Mucosa of rectum (tissue), 2 donors: ENCODE data around the gene PNMA8A.

Experiments used
- H3K27ac ChIP-seq, 2 donors: one replicate each; pipeline ENCODE4 v1.7.0; 2013; ENCODE audit warnings: inconsistent platforms in 2 of 2, low read depth in 2 of 2, low read length in 2 of 2
- H3K27me3 ChIP-seq, 2 donors: one replicate each; pipeline ENCODE4 v1.7.0; 2013; ENCODE audit warnings: low read length in 2 of 2; ENCODE audit not compliant: control insufficient read depth in 2 of 2, insufficient read depth in 2 of 2
- H3K36me3 ChIP-seq, 2 donors: one replicate each; pipeline ENCODE4 v1.7.0; 2013; ENCODE audit warnings: low read length in 2 of 2; ENCODE audit not compliant: control insufficient read depth in 2 of 2, insufficient read depth in 2 of 2
- H3K4me1 ChIP-seq, 2 donors: one replicate each; pipeline ENCODE4 v1.7.0; 2013; ENCODE audit warnings: low read length in 2 of 2, mild to moderate bottlenecking in 1 of 2; ENCODE audit not compliant: control insufficient read depth in 2 of 2, insufficient read depth in 2 of 2
- H3K4me3 ChIP-seq, 2 donors: one replicate each; pipeline ENCODE4 v1.7.0; 2013; ENCODE audit warnings: low read length in 2 of 2
- H3K9ac ChIP-seq, 2 donors: one replicate each; pipeline ENCODE4 v1.7.0; 2013; ENCODE audit warnings: low read length in 2 of 2, low read depth in 1 of 2, mild to moderate bottlenecking in 1 of 2
- H3K9me3 ChIP-seq, 2 donors: one replicate each; pipeline ENCODE4 v1.7.0; 2013; ENCODE audit warnings: low read length in 2 of 2; ENCODE audit not compliant: control insufficient read depth in 2 of 2
- donor health status: healthy.
- donor health status: Normal muscosa, but diverticular disease.

Gene PNMA8A

GRCh38 chr19:46493236-46494145 lies 22.1 kb upstream of the PNMA8A start:
- Histone ChIP-seq H3K4me1 (peaks cover 0 to 11% of the 10 kb centered on the region in 2 donors), H3K36me3 (no peaks in the 10 kb centered on the region), H3K27ac (no peak overlapping the region), H3K9ac (no peak overlapping the region), H3K27me3 (peaks cover 25 to 32% of the 10 kb centered on the region in 2 donors), H3K4me3 (peak overlapping the region; percentile 16 to 37), H3K9me3 (no peaks in the 10 kb centered on the region)

DNA sequence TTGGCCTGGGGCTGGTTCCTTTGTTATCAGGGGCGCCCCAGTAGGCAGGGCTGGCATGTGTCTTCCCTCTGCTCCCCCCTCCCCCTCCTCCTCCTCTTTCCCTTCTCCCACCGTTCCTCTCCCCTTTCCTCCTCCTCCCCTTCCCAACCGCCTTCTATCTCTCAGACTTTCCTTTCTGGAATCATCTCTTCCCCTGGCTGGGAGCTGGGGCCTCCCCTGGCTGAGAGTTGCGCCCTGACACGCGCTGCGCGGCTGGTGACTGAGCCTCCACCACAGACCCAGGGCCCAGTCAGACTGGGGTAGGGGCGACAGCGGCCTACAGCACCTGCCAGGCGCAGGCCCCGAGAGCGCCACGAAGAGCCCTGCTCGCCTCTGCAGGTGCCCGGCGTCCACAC lies 21.5 kb upstream of the PNMA8A start:
- no peak overlapping the region for H3K27ac ChIP-seq
- peak overlapping the region in 1 of 2 donors; percentile 7 for H3K4me3 ChIP-seq
- H3K27me3 ChIP-seq = peaks cover 28 to 35% of the 10 kb centered on the region in 2 donors
- no peaks in the 10 kb centered on the region for H3K9me3 ChIP-seq
- H3K4me1 ChIP-seq = peaks cover 1 to 11% of the 10 kb centered on the region in 2 donors
- H3K9ac ChIP-seq = no peak overlapping the region
- H3K36me3 ChIP-seq = no peaks in the 10 kb centered on the region

- Histone ChIP-seq H3K36me3 (no peaks in the 10 kb centered on the region), H3K9ac (no peak overlapping the region), H3K9me3 (no peaks in the 10 kb centered on the region), H3K4me1 (peaks cover 4 to 11% of the 10 kb centered on the region in 2 donors), H3K4me3 (no peak overlapping the region), H3K27me3 (peaks cover 34 to 41% of the 10 kb centered on the region in 2 donors), H3K27ac (no peak overlapping the region)
Observed at GRCh38 chr19:46491975-46492682, 20.8 kb upstream of the PNMA8A start.

GRCh38 chr19:46490774-46491173 lies 19.4 kb upstream of the PNMA8A start:
- Histone ChIP-seq H3K27me3 (peaks cover 34 to 41% of the 10 kb centered on the region in 2 donors), H3K9ac (no peak overlapping the region), H3K4me1 (peaks cover 4 to 11% of the 10 kb centered on the region in 2 donors), H3K4me3 (no peak overlapping the region), H3K9me3 (no peaks in the 10 kb centered on the region), H3K36me3 (no peaks in the 10 kb centered on the region), H3K27ac (no peak overlapping the region)

GRCh38 chr19:46489445-46490272 lies 18.3 kb upstream of the PNMA8A start:
- no peak overlapping the region for H3K9ac ChIP-seq
- H3K36me3 ChIP-seq = no peaks in the 10 kb centered on the region
- H3K9me3 ChIP-seq = no peaks in the 10 kb centered on the region
- H3K27me3 ChIP-seq = peaks cover 34 to 41% of the 10 kb centered on the region in 2 donors
- no peak overlapping the region for H3K27ac ChIP-seq
- H3K4me1 ChIP-seq = peaks cover 4 to 11% of the 10 kb centered on the region in 2 donors
- H3K4me3 ChIP-seq = no peak overlapping the region

DNA sequence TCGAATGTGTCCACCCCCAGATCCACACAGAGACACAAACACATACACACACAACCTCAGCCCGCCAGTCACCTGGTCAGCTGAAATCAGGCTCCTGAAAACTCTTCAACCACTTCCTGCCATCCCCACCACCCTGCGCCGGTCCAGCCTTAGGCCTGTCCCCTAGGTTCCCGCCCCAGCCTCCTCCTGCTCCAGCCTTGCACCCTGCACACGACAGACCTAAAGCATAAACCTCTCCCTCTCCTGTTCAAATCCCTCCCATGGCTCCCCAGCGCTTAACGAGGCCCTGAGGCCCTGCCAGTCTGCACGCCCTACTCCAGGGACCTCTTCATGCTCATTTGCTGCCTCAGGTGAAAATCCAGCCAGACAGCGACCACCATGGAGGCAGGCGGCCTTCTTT lies 17.2 kb upstream of the PNMA8A start:
- Histone ChIP-seq H3K36me3 (no peaks in the 10 kb centered on the region), H3K4me3 (no peak overlapping the region), H3K9ac (no peak overlapping the region), H3K27me3 (peaks cover 31 to 41% of the 10 kb centered on the region in 2 donors), H3K4me1 (peaks cover 4 to 11% of the 10 kb centered on the region in 2 donors), H3K9me3 (no peaks in the 10 kb centered on the region), H3K27ac (no peak overlapping the region)

DNA sequence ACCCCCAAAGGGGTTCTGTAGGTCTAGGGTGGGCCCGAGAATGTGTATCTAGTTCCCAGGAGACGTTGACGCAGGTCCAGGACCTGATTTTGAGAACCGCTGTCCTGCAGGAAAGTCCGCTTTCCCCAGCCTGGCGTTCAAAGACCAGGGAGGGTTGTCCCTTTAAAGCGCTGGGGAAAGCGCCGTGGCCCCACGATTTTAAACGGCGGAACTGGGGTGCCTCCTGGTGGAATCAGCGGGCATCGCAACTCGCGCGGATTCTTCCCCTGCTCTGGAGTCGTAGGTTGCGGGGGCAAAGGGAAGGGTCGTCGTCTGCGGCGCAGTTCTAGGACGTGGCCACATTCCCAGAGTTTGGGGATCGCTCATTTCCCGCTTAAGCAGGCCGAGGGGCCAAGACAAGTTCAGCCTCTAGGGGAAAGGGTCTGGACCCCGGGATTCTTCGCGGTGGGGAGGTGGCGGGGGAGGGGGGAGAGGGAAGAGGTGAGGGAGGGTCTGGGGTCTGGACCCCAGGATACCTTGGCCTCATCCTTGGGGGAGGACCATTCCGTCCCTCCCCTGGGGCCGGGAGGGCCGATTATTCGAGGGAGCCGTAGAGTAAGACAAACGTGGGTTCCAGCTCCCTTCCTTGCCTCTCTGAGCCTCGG lies 16.6 kb upstream of the PNMA8A start:
- peaks cover 31 to 41% of the 10 kb centered on the region in 2 donors for H3K27me3 ChIP-seq
- no peaks in the 10 kb centered on the region for H3K36me3 ChIP-seq
- no peaks in the 10 kb centered on the region for H3K9me3 ChIP-seq
- peak overlapping the region in 1 of 2 donors; percentile 48 for H3K9ac ChIP-seq
- peak overlapping the region; percentile 11 to 48 for H3K4me3 ChIP-seq
- peaks cover 4 to 9% of the 10 kb centered on the region in 2 donors for H3K4me1 ChIP-seq
- H3K27ac ChIP-seq = no peak overlapping the region

- Histone ChIP-seq H3K27ac (no peak overlapping the region), H3K36me3 (no peaks in the 10 kb centered on the region), H3K9ac (peak overlapping the region in 1 of 2 donors; percentile 48), H3K4me1 (peaks cover 4 to 8% of the 10 kb centered on the region in 2 donors), H3K27me3 (peaks cover 31 to 40% of the 10 kb centered on the region in 2 donors), H3K4me3 (peak overlapping the region; percentile 11 to 48), H3K9me3 (no peaks in the 10 kb centered on the region)
Observed at GRCh38 chr19:46487178-46487801, 15.9 kb upstream of the PNMA8A start.

GRCh38 chr19:46486358-46486757 lies 15.0 kb upstream of the PNMA8A start:
- H3K4me1 ChIP-seq = peaks cover 4 to 8% of the 10 kb centered on the region in 2 donors
- peaks cover 25 to 35% of the 10 kb centered on the region in 2 donors for H3K27me3 ChIP-seq
- no peaks in the 10 kb centered on the region for H3K9me3 ChIP-seq
- H3K27ac ChIP-seq = no peak overlapping the region
- no peaks in the 10 kb centered on the region for H3K36me3 ChIP-seq
- H3K9ac ChIP-seq = no peak overlapping the region
- H3K4me3 ChIP-seq = no peak overlapping the region
